ENCODE measurements around the gene GABRR3. TPM values are rescaled to one million over a fixed set of nuclear protein-coding genes. Genes with fewer than 3 reads are reported as not detected.

The GABRR3 gene
- total RNA-seq, 2 experiments from 2014 or later, result not detected

GRCh38 chr3:97992547-97993173 is 42.5 kb downstream of the GABRR3 start:
- intact Hi-C loops (cut with micrococcal nuclease; ENCODE audit: unreplicated experiment), result no loop called here
- Histone ChIP-seq H3K79me2 (ENCODE audit: insufficient read depth, low read depth, low read length) (no peaks in the 10 kb centered on the region), H3K9me3 (ENCODE audit: low read length) (no peaks in the 10 kb centered on the region), H3K4me1 (ENCODE audit: insufficient read depth, low read length, poor library complexity, severe bottlenecking) (no peaks in the 10 kb centered on the region), H2AFZ (ENCODE audit: low read length) (no peak overlapping the region), H4K20me1 (ENCODE audit: insufficient read depth, low read length) (no peaks in the 10 kb centered on the region), H3K4me2 (ENCODE audit: low read length) (no peak overlapping the region), H3K9me2 (ENCODE audit: insufficient read depth, low read length) (no peaks in the 10 kb centered on the region), H3K4me3 (ENCODE audit: low read depth, low read length, poor library complexity, severe bottlenecking) (no peak overlapping the region), H3K27ac (ENCODE audit: low read depth, low read length, poor library complexity, severe bottlenecking) (no peak overlapping the region), H3K36me3 (ENCODE audit: insufficient read depth, low read length) (no peaks in the 10 kb centered on the region)
- no peak for DNase-seq (ENCODE audit: low spot score)
- BruUV-seq (replicated peaks), result no TSS peak
- TF ChIP-seq EZH2phosphoT487 (IDR thresholded peaks at IDR 0.05; ENCODE audit: borderline replicate concordance, low read depth, low read length), result no peak
- TF ChIP-seq CTCF (conservative IDR thresholded peaks at IDR 0.05; ENCODE audit: low read length), result no peak
- ChIA-PET POLR2A (interaction anchor here (0.8 to 1.0 kb wide), 2 partner anchors 16 to 45 kb away, joined by 3 read pairs; no protein-coding TSS in a partner anchor), CTCF (ENCODE audit: unreplicated experiment) (no interaction called here)

DNA sequence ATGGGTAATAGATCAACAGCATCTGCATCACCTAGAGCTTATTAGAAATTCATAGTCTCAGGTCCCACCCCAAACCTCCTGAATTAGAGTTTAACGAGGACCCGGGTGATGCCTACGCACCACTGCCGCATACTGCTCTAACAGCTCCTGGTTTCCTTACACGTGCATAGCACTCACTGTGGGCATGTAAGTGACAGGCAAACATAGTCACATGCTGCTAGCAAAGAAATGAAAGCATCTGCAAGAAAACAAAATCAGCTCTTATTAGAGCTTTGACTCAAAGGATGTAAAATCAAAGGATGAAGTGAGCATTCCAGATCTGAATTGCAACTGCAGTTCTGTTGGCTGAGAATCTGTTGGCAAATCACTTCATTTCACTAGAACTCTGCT is 43.8 kb downstream of the GABRR3 start:
- TF ChIP-seq EZH2phosphoT487 (IDR thresholded peaks at IDR 0.05; ENCODE audit: borderline replicate concordance, low read depth, low read length), result no peak
- TF ChIP-seq CTCF (conservative IDR thresholded peaks at IDR 0.05; ENCODE audit: low read length), result no peak
- Histone ChIP-seq H3K36me3 (ENCODE audit: insufficient read depth, low read length) (no peaks in the 10 kb centered on the region), H3K4me2 (ENCODE audit: low read length) (no peak overlapping the region), H3K79me2 (ENCODE audit: insufficient read depth, low read depth, low read length) (no peaks in the 10 kb centered on the region), H3K4me3 (ENCODE audit: low read depth, low read length, poor library complexity, severe bottlenecking) (no peak overlapping the region), H3K9me2 (ENCODE audit: insufficient read depth, low read length) (no peaks in the 10 kb centered on the region), H3K4me1 (ENCODE audit: insufficient read depth, low read length, poor library complexity, severe bottlenecking) (no peaks in the 10 kb centered on the region), H2AFZ (ENCODE audit: low read length) (no peak overlapping the region), H4K20me1 (ENCODE audit: insufficient read depth, low read length) (no peaks in the 10 kb centered on the region), H3K9me3 (ENCODE audit: low read length) (no peaks in the 10 kb centered on the region), H3K27ac (ENCODE audit: low read depth, low read length, poor library complexity, severe bottlenecking) (no peak overlapping the region)
- DNase-seq (ENCODE audit: low spot score), result no peak
- intact Hi-C loops (cut with micrococcal nuclease; ENCODE audit: unreplicated experiment), result no loop called here
- POLR2A ChIA-PET, result interaction anchor here (0.5 kb wide), 1 partner anchor 29 kb away, joined by 5 read pairs; no protein-coding TSS in a partner anchor
- CTCF ChIA-PET (ENCODE audit: unreplicated experiment), result no interaction called here
- no TSS peak for BruUV-seq (replicated peaks)

DNA sequence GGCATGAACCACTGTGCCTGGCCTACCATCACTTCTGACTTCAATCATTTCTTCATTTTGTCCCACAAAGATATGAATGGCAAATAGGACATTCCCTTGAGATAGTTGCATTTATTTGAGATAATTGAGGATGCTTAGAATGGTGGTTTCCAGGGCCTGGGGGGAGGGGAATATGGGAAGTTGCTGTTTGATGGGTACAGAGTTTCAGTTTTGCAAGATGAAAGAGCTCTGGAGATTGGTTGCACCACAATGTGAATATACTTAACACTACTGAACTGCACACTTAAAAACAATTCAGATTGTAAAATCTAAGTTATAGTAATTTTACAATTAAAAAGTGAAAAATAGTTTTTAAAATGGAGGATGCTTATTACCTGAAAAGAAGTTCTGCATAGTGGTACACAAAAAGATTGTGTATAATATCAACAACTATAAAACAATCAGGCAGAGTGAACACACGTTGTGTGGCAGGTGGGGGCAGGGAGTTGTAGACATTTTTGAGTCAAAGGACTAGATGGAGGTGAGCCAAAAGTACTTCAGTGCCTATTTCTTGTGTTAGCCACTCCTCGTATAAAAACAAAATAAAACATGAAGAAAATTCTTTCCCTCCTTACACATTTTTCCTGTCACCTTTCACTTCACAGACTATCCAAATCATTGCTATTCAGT is 44.4 kb downstream of the GABRR3 start:
- H3K4me3 ChIP-seq (ENCODE audit: low read depth, low read length, poor library complexity, severe bottlenecking), result no peak overlapping the region

More for the DNA sequence above, 44.4 kb downstream of the GABRR3 start:
- Histone ChIP-seq H4K20me1 (ENCODE audit: insufficient read depth, low read length) (no peaks in the 10 kb centered on the region), H3K27ac (ENCODE audit: low read depth, low read length, poor library complexity, severe bottlenecking) (no peak overlapping the region), H3K4me1 (ENCODE audit: insufficient read depth, low read length, poor library complexity, severe bottlenecking) (no peaks in the 10 kb centered on the region), H3K4me2 (ENCODE audit: low read length) (no peak overlapping the region), H3K9me2 (ENCODE audit: insufficient read depth, low read length) (no peaks in the 10 kb centered on the region), H2AFZ (ENCODE audit: low read length) (no peak overlapping the region), H3K79me2 (ENCODE audit: insufficient read depth, low read depth, low read length) (no peaks in the 10 kb centered on the region), H3K9me3 (ENCODE audit: low read length) (no peaks in the 10 kb centered on the region), H3K36me3 (ENCODE audit: insufficient read depth, low read length) (no peaks in the 10 kb centered on the region)
- no TSS peak for BruUV-seq (replicated peaks)
- POLR2A ChIA-PET, result interaction anchor here (0.5 kb wide), 1 partner anchor 30 kb away, joined by 5 read pairs; no protein-coding TSS in a partner anchor
- intact Hi-C loops (cut with micrococcal nuclease; ENCODE audit: unreplicated experiment), result no loop called here
- no peak for DNase-seq (ENCODE audit: low spot score)
- CTCF ChIA-PET (ENCODE audit: unreplicated experiment), result no interaction called here
- TF ChIP-seq CTCF (conservative IDR thresholded peaks at IDR 0.05; ENCODE audit: low read length), result no peak
- no peak for TF ChIP-seq EZH2phosphoT487 (IDR thresholded peaks at IDR 0.05; ENCODE audit: borderline replicate concordance, low read depth, low read length)
